ENCODE results near the gene METTL23. TPM values are rescaled to one million over a fixed set of nuclear protein-coding genes. Genes with fewer than 3 reads are reported as not detected.
"Not testable (repeated sequence)": the region's sequence is repeated elsewhere in the genome, so short reads cannot be mapped to it uniquely, and the experiment has no call there.

The METTL23 gene
- total RNA-seq, 1 experiment from 2014 or later, result 58.7 TPM

- no peaks in the 10 kb centered on the region for H3K9me3 ChIP-seq (ENCODE audit: low read length)
- no TSS peak for BruUV-seq (replicated peaks)
- no peaks in the 10 kb centered on the region for H3K27me3 ChIP-seq (ENCODE audit: low read length)
- H3K27ac ChIP-seq (ENCODE audit: low read length), result no peak overlapping the region
- POLR2A ChIA-PET (ENCODE audit: unreplicated experiment), result interaction anchor here (0.6 kb wide), 1 partner anchor 199 kb away, joined by 5 read pairs; no protein-coding TSS in a partner anchor
- no peak overlapping the region for H3K9ac ChIP-seq (ENCODE audit: low read length)
- CTCF ChIA-PET, result no interaction called here
- H3K9me2 ChIP-seq (replicated peaks; ENCODE audit: low read length), result no peaks in the 10 kb centered on the region
- no peaks in the 10 kb centered on the region for H3F3A ChIP-seq (ENCODE audit: low read length, unreplicated experiment)
- peaks cover 53% of the 10 kb centered on the region for H3K79me2 ChIP-seq (ENCODE audit: low read length)
- DNase-seq, result no peak
- no peak for ATAC-seq
- no peak for TF ChIP-seq EZH2phosphoT487 (IDR thresholded peaks at IDR 0.05; ENCODE audit: borderline replicate concordance, low read length)
- no peak for TF ChIP-seq EZH2 (IDR thresholded peaks at IDR 0.05; ENCODE audit: low read length, unreplicated experiment)
- no peak for TF ChIP-seq CTCF (conservative IDR thresholded peaks at IDR 0.05; ENCODE audit: low read depth, low read length)
- intact Hi-C loops (cut with micrococcal nuclease), result no loop called here
- no peak overlapping the region for H2AFZ ChIP-seq (ENCODE audit: low read length)
- H3K36me3 ChIP-seq (ENCODE audit: low read depth, low read length), result peaks cover 58% of the 10 kb centered on the region
- H3K4me1 ChIP-seq (ENCODE audit: insufficient read depth, low read length), result peaks cover 10% of the 10 kb centered on the region
- no peak overlapping the region for H3K4me3 ChIP-seq (ENCODE audit: low read length)
- H4K20me1 ChIP-seq (ENCODE audit: low read length), result peaks cover under 1% of the 10 kb centered on the region; the same call in 1 of the 2 replicates
- H3K4me2 ChIP-seq (ENCODE audit: low read length), result no peak overlapping the region
Observed at GRCh38 chr17:76722279-76722678, 4.4 kb upstream of the METTL23 start.

- H2AFZ ChIP-seq (ENCODE audit: low read length); H3K9me3 ChIP-seq (ENCODE audit: low read length); BruUV-seq (replicated peaks); H3K9ac ChIP-seq (ENCODE audit: low read length); H3K4me2 ChIP-seq (ENCODE audit: low read length); ATAC-seq; H3K27ac ChIP-seq (ENCODE audit: low read length); intact Hi-C loops (cut with micrococcal nuclease); H3K4me3 ChIP-seq (ENCODE audit: low read length); H4K20me1 ChIP-seq (ENCODE audit: low read length); H3F3A ChIP-seq (ENCODE audit: low read length, unreplicated experiment); H3K9me2 ChIP-seq (replicated peaks; ENCODE audit: low read length); H3K27me3 ChIP-seq (ENCODE audit: low read length); DNase-seq: not testable (repeated sequence)
- CTCF ChIA-PET, result interaction anchor here (0.7 kb wide), 1 partner anchor 42 kb away, joined by 6 read pairs; no protein-coding TSS in a partner anchor
- Histone ChIP-seq H3K79me2 (ENCODE audit: low read length) (peaks cover 60% of the 10 kb centered on the region), H3K4me1 (ENCODE audit: insufficient read depth, low read length) (peaks cover 17% of the 10 kb centered on the region), H3K36me3 (ENCODE audit: low read depth, low read length) (peaks cover 56% of the 10 kb centered on the region)
- POLR2A ChIA-PET (ENCODE audit: unreplicated experiment), result interaction anchor here (0.6 to 0.7 kb wide), 2 partner anchors 14 to 200 kb away, joined by 3 to 5 read pairs; no protein-coding TSS in a partner anchor
Observed at GRCh38 chr17:76722977-76723376, 3.7 kb upstream of the METTL23 start.

- Histone ChIP-seq H3K9me2 (replicated peaks; ENCODE audit: low read length) (no peaks in the 10 kb centered on the region), H3K9ac (ENCODE audit: low read length) (no peak overlapping the region), H3K27ac (ENCODE audit: low read length) (no peak overlapping the region), H3K4me2 (ENCODE audit: low read length) (peak overlapping the region; percentile 88), H3K9me3 (ENCODE audit: low read length) (no peaks in the 10 kb centered on the region), H3K36me3 (ENCODE audit: low read depth, low read length) (peaks cover 48% of the 10 kb centered on the region), H4K20me1 (ENCODE audit: low read length) (peaks cover 8% of the 10 kb centered on the region; the same call in 1 of the 2 replicates), H3K4me1 (ENCODE audit: insufficient read depth, low read length) (peaks cover 18% of the 10 kb centered on the region), H3F3A (ENCODE audit: low read length, unreplicated experiment) (no peaks in the 10 kb centered on the region), H3K27me3 (ENCODE audit: low read length) (no peaks in the 10 kb centered on the region), H3K4me3 (ENCODE audit: low read length) (no peak overlapping the region), H3K79me2 (ENCODE audit: low read length) (peaks cover 69% of the 10 kb centered on the region), H2AFZ (ENCODE audit: low read length) (no peak overlapping the region)
- TF ChIP-seq EZH2 (IDR thresholded peaks at IDR 0.05; ENCODE audit: low read length, unreplicated experiment) (no peak), EZH2phosphoT487 (IDR thresholded peaks at IDR 0.05; ENCODE audit: borderline replicate concordance, low read length) (no peak), CTCF (conservative IDR thresholded peaks at IDR 0.05; ENCODE audit: low read depth, low read length) (no peak)
- POLR2A ChIA-PET (ENCODE audit: unreplicated experiment), result no interaction called here
- DNase-seq (no peak), ATAC-seq (no peak)
- intact Hi-C loops (cut with micrococcal nuclease), result no loop called here
- CTCF ChIA-PET, result no interaction called here
- no TSS peak for BruUV-seq (replicated peaks)
Observed at GRCh38 chr17:76723812-76724211, 2.8 kb upstream of the METTL23 start.
